A673 (cell line): ENCODE measurements around the gene GLIPR2.

Experiments used
- EZH2 ChIP-seq: fragments of 200-600 bp; sonication (generic); IDR thresholded peaks from 2 replicates; pipeline ENCODE4 v1.6.1; 2017; ENCODE audit warnings: borderline replicate concordance, low read depth, mild to moderate bottlenecking, mixed read lengths, antibody characterized with exemption, low read length; ENCODE audit not compliant: poor library complexity, severe bottlenecking
- TF ChIP-seq, protein P1 (sequence below): fragments of 300-800, 200-600 bp; sonication (generic); conservative IDR thresholded peaks from 2 replicates; pipeline ENCODE4 v1.5.1; 2017; ENCODE audit warnings: low read depth, mild to moderate bottlenecking, antibody characterized with exemption, low read length, moderate library complexity, mixed read lengths

DNA sequence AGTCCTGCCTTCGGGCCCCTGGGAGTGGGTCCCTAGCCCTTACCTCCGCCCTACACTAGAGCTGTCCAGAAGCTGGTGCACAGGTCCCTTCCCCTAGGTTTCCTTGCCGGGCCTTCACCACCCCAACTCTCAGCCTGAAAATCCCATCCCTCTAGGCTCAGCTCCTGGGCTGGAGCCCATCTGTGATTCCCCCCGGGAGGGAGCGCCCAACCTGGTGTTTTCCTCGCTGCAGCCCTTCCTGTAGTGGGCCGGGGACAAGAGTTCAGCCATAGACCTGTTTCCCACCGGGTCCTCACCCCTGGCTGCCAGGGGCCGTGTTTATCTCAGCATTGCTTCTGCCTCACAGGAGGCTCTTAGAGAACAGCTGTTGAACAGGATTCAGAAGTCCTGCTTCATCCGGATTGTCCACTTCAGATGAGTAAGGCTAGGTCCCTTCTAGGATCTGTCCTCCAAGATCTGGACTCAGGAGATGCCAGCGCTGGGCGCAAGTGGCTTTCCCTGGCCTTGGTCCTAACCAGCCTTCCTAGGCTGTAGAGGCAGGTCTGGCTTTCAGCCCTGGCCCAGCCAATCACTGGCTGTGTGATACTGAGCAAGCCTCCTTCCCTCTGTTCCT is 965 bp downstream of the GLIPR2 start:
- TF ChIP-seq, protein P1, sequence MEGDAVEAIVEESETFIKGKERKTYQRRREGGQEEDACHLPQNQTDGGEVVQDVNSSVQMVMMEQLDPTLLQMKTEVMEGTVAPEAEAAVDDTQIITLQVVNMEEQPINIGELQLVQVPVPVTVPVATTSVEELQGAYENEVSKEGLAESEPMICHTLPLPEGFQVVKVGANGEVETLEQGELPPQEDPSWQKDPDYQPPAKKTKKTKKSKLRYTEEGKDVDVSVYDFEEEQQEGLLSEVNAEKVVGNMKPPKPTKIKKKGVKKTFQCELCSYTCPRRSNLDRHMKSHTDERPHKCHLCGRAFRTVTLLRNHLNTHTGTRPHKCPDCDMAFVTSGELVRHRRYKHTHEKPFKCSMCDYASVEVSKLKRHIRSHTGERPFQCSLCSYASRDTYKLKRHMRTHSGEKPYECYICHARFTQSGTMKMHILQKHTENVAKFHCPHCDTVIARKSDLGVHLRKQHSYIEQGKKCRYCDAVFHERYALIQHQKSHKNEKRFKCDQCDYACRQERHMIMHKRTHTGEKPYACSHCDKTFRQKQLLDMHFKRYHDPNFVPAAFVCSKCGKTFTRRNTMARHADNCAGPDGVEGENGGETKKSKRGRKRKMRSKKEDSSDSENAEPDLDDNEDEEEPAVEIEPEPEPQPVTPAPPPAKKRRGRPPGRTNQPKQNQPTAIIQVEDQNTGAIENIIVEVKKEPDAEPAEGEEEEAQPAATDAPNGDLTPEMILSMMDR = no peak
- TF ChIP-seq EZH2 = no peak
